HG02759 (cell line): ENCODE results near the gene ASH1L.
"Not testable (repeated sequence)": the region's sequence is repeated elsewhere in the genome, so short reads cannot be mapped to it uniquely, and the experiment has no call there.

ENCODE experiments used
- ATAC-seq: cut with Tn5 transposase; IDR thresholded peaks from one replicate; pipeline ENCODE4 v1.9.1; 2021; ENCODE audit warnings: mild to moderate bottlenecking, moderate library complexity; ENCODE audit not compliant: unreplicated experiment

ASH1L gene

GRCh38 chr1:155334962-155335361 lies 227.6 kb downstream of the ASH1L start:
- no peak for ATAC-seq

GRCh38 chr1:155329980-155330598 lies 232.5 kb downstream of the ASH1L start:
- ATAC-seq = no peak

- ATAC-seq = not testable (repeated sequence)
These were observed 233.7 kb downstream of the ASH1L start for GRCh38 chr1:155328856-155329255.

GRCh38 chr1:155327981-155328380 lies 234.6 kb downstream of the ASH1L start:
- ATAC-seq = no peak

GRCh38 chr1:155326631-155327037 lies 236.0 kb downstream of the ASH1L start:
- ATAC-seq = no peak

GRCh38 chr1:155326020-155326526 lies 236.5 kb downstream of the ASH1L start:
- ATAC-seq = no peak

- no peak for ATAC-seq
These were observed 237.1 kb downstream of the ASH1L start for GRCh38 chr1:155325603-155325893.

GRCh38 chr1:155324717-155325602 lies 237.6 kb downstream of the ASH1L start:
- no peak for ATAC-seq

- peak; percentile 69 for ATAC-seq
These were observed 238.4 kb downstream of the ASH1L start for GRCh38 chr1:155324037-155324716.

GRCh38 chr1:155323729-155324036 lies 238.9 kb downstream of the ASH1L start:
- peak; percentile 49 for ATAC-seq

GRCh38 chr1:155322953-155323728 lies 239.5 kb downstream of the ASH1L start:
- ATAC-seq = peak; percentile 52

- ATAC-seq = no peak
These were observed 240.0 kb downstream of the ASH1L start for GRCh38 chr1:155322571-155322952.

- ATAC-seq = no peak
These were observed 240.7 kb downstream of the ASH1L start for GRCh38 chr1:155321639-155322503.

- no peak for ATAC-seq
These were observed 241.7 kb downstream of the ASH1L start, which contains the start of gene RUSC1 for GRCh38 chr1:155320661-155321617. RUSC1 (plus strand) TSS chr1:155320894; CDS start chr1:155321774, 880 bp downstream.

- ATAC-seq = no peak
These were observed 242.4 kb downstream of the ASH1L start for GRCh38 chr1:155320252-155320651.

GRCh38 chr1:155319536-155319935 lies 243.1 kb downstream of the ASH1L start:
- no peak for ATAC-seq

GRCh38 chr1:155318082-155318481 lies 244.5 kb downstream of the ASH1L start:
- no peak for ATAC-seq

- no peak for ATAC-seq
These were observed 245.7 kb downstream of the ASH1L start for GRCh38 chr1:155316922-155317321.

GRCh38 chr1:155313261-155313660 lies 249.3 kb downstream of the ASH1L start:
- ATAC-seq = no peak
